GM21390 (cell line): ENCODE measurements around the gene FBXO28.
"Not testable (repeated sequence)": the region's sequence is repeated elsewhere in the genome, so short reads cannot be mapped to it uniquely, and the experiment has no call there.

Experiments used
- ATAC-seq: cut with Tn5 transposase; IDR thresholded peaks from one replicate; pipeline ENCODE4 v1.9.1; 2021; ENCODE audit not compliant: unreplicated experiment

Gene FBXO28

GRCh38 chr1:224113918-224114786 is at the start of gene FBXO28:
TSS of gene FBXO28 (plus strand) at chr1:224114111. CDS start at chr1:224114130, 19 bp downstream.
- ATAC-seq, result peak; percentile 99

- no peak for ATAC-seq
Measured at GRCh38 chr1:224064150-224064549, 49.8 kb upstream of the FBXO28 start.

GRCh38 chr1:224065455-224065854 is 48.5 kb upstream of the FBXO28 start:
- ATAC-seq, result no peak

GRCh38 chr1:224067207-224067606 is 46.7 kb upstream of the FBXO28 start:
- no peak for ATAC-seq

- ATAC-seq, result no peak
Measured at GRCh38 chr1:224067621-224068457, 46.1 kb upstream of the FBXO28 start.

GRCh38 chr1:224068458-224069072 is 45.3 kb upstream of the FBXO28 start:
- ATAC-seq, result no peak

GRCh38 chr1:224069138-224069537 is 44.8 kb upstream of the FBXO28 start:
- no peak for ATAC-seq

- ATAC-seq, result no peak
Measured at GRCh38 chr1:224070521-224070920, 43.4 kb upstream of the FBXO28 start.

GRCh38 chr1:224076407-224076806 is 37.5 kb upstream of the FBXO28 start:
- no peak for ATAC-seq

GRCh38 chr1:224079644-224080043 is 34.3 kb upstream of the FBXO28 start:
- ATAC-seq, result not testable (repeated sequence)

- no peak for ATAC-seq
Measured at GRCh38 chr1:224080115-224080774, 33.7 kb upstream of the FBXO28 start.

GRCh38 chr1:224081604-224082003 is 32.3 kb upstream of the FBXO28 start:
- no peak for ATAC-seq

GRCh38 chr1:224082146-224082545 is 31.8 kb upstream of the FBXO28 start:
- ATAC-seq, result no peak

- no peak for ATAC-seq
Measured at GRCh38 chr1:224084867-224085266, 29.0 kb upstream of the FBXO28 start.

- ATAC-seq, result no peak
Measured at GRCh38 chr1:224085421-224086108, 28.3 kb upstream of the FBXO28 start.

- ATAC-seq, result no peak
Measured at GRCh38 chr1:224087286-224087794, 26.6 kb upstream of the FBXO28 start.

GRCh38 chr1:224089583-224089982 is 24.3 kb upstream of the FBXO28 start:
- no peak for ATAC-seq

- ATAC-seq, result no peak
Measured at GRCh38 chr1:224090116-224090515, 23.8 kb upstream of the FBXO28 start.

- no peak for ATAC-seq
Measured at GRCh38 chr1:224092111-224092510, 21.8 kb upstream of the FBXO28 start.

- no peak for ATAC-seq
Measured at GRCh38 chr1:224092601-224093000, 21.3 kb upstream of the FBXO28 start.
